H1 (cell line): ENCODE data around the gene MAJIN. TPM values are rescaled to one million over a fixed set of nuclear protein-coding genes. Genes with fewer than 3 reads are reported as not detected.

Source experiments
- MAX ChIP-seq: IDR thresholded peaks from 2 replicates; pipeline ENCODE4 v1.6.1; 2012; ENCODE audit warnings: inconsistent platforms
- RBBP5 ChIP-seq: IDR thresholded peaks from 2 replicates; pipeline ENCODE4 v1.7.1; 2012; ENCODE audit warnings: low read depth, mild to moderate bottlenecking, inconsistent platforms, low read length, moderate library complexity, borderline replicate concordance
- SP2 ChIP-seq: IDR thresholded peaks from 2 replicates; pipeline ENCODE4 v1.6.1; 2012; ENCODE audit warnings: mild to moderate bottlenecking, low read length, inconsistent platforms
- polyA plus RNA-seq, 7 experiments: library from polyadenylated mRNA; depleted of rRNA in 3 of 7; stranded (reverse) in 5 of 7; unstranded in 2 of 7; fragments of >200 nt in 5 of 7; fragments of 200-250 nt in 2 of 7; gene quantifications; 1 replicate in 5 of 7; 2 replicates in 1 of 7; 4 replicates in 1 of 7; pipeline versions ENCODE4 v1.2.1 to v1.2.3, GENCODE V29; 2011 to 2013; ENCODE audit warnings: missing spikeins in 2 of 7, mixed read lengths in 2 of 7
- total RNA-seq: library from RNA; stranded (reverse); fragmentation: NEBNext Ultra II Directional; extraction: Animal tissue kit (Norgen Biotek cat#: 25700); gene quantifications from 2 replicates; pipeline ENCODE4 v1.2.1, GENCODE V29; 2021

MAJIN gene
- total and polyA plus RNA-seq, 2 of the 8 experiments (the other 6 are each of a cell fraction or from before 2014, with no cell fraction given) = not detected

- TF ChIP-seq SP2 (no peak), RBBP5 (no peak), MAX (no peak)
Measured at GRCh38 chr11:64898541-64898940, 73.4 kb downstream of the MAJIN start (continued).
